ENCODE measurements around the gene ZNF587. TPM values are rescaled to one million over a fixed set of nuclear protein-coding genes. Genes with fewer than 3 reads are reported as not detected.
"Not testable (repeated sequence)": the region's sequence is repeated elsewhere in the genome, so short reads cannot be mapped to it uniquely, and the experiment has no call there.

ZNF587 gene
- total and polyA plus RNA-seq, 12 donors: 6.2 to 72.0 (median 22.6) TPM

- Histone ChIP-seq H3K9me3 (replicated peaks in 1 of 3) (peaks cover 0 to 52% (median 0%) of the 10 kb centered on the region in 3 donors), H3K27me3 (no peaks in the 10 kb centered on the region), H3K36me3 (replicated peaks in 1 of 2) (peaks cover 0 to 29% of the 10 kb centered on the region in 2 donors), H3K4me1 (replicated peaks in 1 of 2) (no peaks in the 10 kb centered on the region), H3K4me3 (no peak overlapping the region), H3K27ac (no peak overlapping the region)
- WGBS, 4 donors: 84 to 100% (median 89%) methylated on average over 2 of the region's 2 CpGs
- intact Hi-C loops (cut with DNase I): no loop called here
- DNase-seq: no peak
- TF ChIP-seq POLR2A (IDR thresholded peaks at IDR 0.05): no peak
- TF ChIP-seq CTCF (IDR thresholded peaks at IDR 0.05): no peak
Measured at GRCh38 chr19:57870225-57870624, 20.6 kb downstream of the ZNF587 start.

GRCh38 chr19:57872450-57872849 is 22.8 kb downstream of the ZNF587 start:
- intact Hi-C loops (cut with DNase I): no loop called here
- Histone ChIP-seq H3K27me3 (no peaks in the 10 kb centered on the region), H3K9me3 (replicated peaks in 1 of 3) (peaks cover 0 to 40% (median 0%) of the 10 kb centered on the region in 3 donors), H3K27ac (no peak overlapping the region), H3K4me3 (no peak overlapping the region), H3K4me1 (replicated peaks in 1 of 2) (no peaks in the 10 kb centered on the region), H3K36me3 (replicated peaks in 1 of 2) (peaks cover 0 to 9% of the 10 kb centered on the region in 2 donors)
- no peak for TF ChIP-seq CTCF (IDR thresholded peaks at IDR 0.05)
- no peak for TF ChIP-seq POLR2A (IDR thresholded peaks at IDR 0.05)
- DNase-seq: no peak

DNA sequence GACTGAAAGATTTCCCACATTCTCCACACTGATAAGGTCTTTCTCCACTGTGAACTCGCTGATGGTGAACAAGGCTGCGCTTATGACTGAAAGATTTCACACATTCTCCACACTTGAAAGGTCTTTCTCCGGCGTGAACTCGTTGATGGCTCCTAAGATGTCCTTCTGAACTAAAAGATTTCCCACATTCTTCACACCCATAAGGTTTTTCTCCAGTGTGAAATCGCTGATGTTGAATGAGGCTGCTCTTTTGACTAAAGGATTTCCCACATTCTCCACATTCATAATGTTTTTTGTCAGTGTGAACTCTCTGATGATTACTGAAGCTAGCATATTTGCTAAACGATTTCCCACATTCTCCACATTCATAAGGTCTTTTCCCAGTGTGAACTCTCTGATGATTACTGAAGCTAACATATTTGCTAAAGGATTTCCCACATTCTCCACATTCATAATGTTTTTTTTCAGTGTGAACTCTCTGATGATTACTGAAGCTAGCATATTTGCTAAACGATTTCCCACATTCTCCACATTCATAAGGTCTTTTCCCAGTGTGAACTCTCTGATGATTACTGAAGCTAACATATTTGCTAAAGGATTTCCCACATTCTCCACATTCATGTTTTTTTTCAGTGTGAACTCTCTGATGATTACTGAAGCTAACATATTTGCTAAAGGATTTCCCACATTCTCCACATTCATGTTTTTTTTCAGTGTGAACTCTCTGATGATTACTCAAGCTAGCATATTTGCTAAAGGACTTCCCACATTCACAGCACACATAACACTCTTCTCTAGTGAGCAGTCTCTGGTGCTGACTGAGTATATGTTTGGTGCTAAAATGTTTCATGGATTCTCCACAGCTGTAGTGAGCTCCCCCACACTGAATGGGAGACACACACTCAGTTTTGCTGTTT is 24.5 kb downstream of the ZNF587 start:
- peaks cover 0 to 28% (median 0%) of the 10 kb centered on the region in 3 donors for H3K9me3 ChIP-seq (replicated peaks in 1 of 3)
- H3K4me1 ChIP-seq (replicated peaks in 1 of 2); DNase-seq; H3K27ac ChIP-seq; intact Hi-C loops (cut with DNase I); H3K27me3 ChIP-seq; H3K4me3 ChIP-seq; H3K36me3 ChIP-seq (replicated peaks in 1 of 2): not testable (repeated sequence)
- 93 to 97% (median 95%) methylated on average over 8 of the region's 8 CpGs for WGBS, 4 donors

DNA sequence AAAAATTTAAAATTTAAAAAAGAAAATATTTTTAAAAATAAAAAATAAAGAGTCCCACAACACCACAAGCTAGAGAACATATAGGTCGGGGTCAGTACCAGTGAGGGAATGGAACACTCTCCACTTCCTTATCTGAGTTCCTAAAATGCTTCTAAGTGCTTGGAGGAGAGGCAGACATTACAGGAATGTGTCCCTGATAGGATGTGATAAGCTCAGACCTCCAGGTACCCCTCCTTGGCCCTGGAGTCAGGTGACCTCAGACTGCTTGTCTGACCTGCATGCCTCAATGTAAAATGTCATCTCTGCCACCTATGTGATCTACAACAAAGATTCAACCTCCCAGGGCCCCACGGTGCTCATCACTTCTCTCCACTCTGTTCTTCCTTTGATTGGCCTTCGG is 36.4 kb downstream of the ZNF587 start:
- H3K4me1 ChIP-seq (replicated peaks in 1 of 2): peaks cover 0 to 11% of the 10 kb centered on the region in 2 donors
- DNase-seq: no peak
- intact Hi-C loops (cut with DNase I): no loop called here
- TF ChIP-seq CTCF (IDR thresholded peaks at IDR 0.05) (no peak), POLR2A (IDR thresholded peaks at IDR 0.05) (no peak)
- no peaks in the 10 kb centered on the region for H3K27me3 ChIP-seq
- no peak overlapping the region for H3K4me3 ChIP-seq
- H3K27ac ChIP-seq: no peak overlapping the region
- H3K9me3 ChIP-seq (replicated peaks in 1 of 3): no peaks in the 10 kb centered on the region
- 87 to 93% (median 89%) methylated on average over 3 of the region's 3 CpGs for WGBS, 4 donors
- H3K36me3 ChIP-seq (replicated peaks in 1 of 2): no peaks in the 10 kb centered on the region

Data from adrenal gland (tissue), 12 donors.